Gastrocnemius medialis (tissue), 4 donors: Measurements from ENCODE around the gene ALDH1A2.

Experiments
- POLR2A ChIP-seq, 2 donors: fragments of 450-650 bp; IDR thresholded peaks; one replicate each; pipeline ENCODE4 v1.6.1; 2017; ENCODE audit warnings: antibody characterized with exemption in 2 of 2, mild to moderate bottlenecking in 2 of 2, moderate library complexity in 2 of 2
- TF ChIP-seq, protein P1 (sequence below), 5 experiments: fragments of 450-650 bp in 3 of 5; fragments of 200-600 bp in 2 of 5; sonication (generic) in 2 of 5; IDR thresholded peaks in 4 of 5; conservative IDR thresholded peaks in 1 of 5; 1 replicate in 4 of 5; 2 replicates in 1 of 5; pipeline ENCODE4 v1.5.1; 2016 to 2019; ENCODE audit warnings: antibody characterized with exemption in 5 of 5, mild to moderate bottlenecking in 3 of 5, moderate library complexity in 3 of 5

DNA sequence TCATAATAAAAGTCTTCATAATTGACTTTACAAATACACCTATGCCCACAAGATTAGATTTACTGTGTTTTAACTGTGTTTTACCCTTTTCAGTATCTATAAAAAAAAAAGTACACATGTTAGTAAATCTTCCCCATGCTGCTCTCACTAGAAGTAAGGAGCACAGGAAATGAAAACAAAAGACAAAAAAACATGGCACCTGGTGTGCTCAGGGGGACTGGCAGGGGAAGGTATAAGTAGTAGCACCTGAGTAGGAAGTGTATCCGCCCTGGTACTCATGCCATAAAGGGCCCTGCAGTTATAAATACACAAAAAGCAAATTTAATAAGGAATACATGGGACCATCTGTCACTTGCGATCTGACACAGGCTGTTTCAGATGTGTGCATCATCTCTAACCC is 8.9 kb upstream of the ALDH1A2 start:
- TF ChIP-seq, protein P1, sequence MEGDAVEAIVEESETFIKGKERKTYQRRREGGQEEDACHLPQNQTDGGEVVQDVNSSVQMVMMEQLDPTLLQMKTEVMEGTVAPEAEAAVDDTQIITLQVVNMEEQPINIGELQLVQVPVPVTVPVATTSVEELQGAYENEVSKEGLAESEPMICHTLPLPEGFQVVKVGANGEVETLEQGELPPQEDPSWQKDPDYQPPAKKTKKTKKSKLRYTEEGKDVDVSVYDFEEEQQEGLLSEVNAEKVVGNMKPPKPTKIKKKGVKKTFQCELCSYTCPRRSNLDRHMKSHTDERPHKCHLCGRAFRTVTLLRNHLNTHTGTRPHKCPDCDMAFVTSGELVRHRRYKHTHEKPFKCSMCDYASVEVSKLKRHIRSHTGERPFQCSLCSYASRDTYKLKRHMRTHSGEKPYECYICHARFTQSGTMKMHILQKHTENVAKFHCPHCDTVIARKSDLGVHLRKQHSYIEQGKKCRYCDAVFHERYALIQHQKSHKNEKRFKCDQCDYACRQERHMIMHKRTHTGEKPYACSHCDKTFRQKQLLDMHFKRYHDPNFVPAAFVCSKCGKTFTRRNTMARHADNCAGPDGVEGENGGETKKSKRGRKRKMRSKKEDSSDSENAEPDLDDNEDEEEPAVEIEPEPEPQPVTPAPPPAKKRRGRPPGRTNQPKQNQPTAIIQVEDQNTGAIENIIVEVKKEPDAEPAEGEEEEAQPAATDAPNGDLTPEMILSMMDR (IDR thresholded peaks at IDR 0.05 in 4 of 5, conservative IDR thresholded peaks at IDR 0.05 in 1 of 5), result no peak
- no peak for TF ChIP-seq POLR2A (IDR thresholded peaks at IDR 0.05)
